Small intestine (tissue), 7 donors: ENCODE results near the gene SPATA13. TPM values are rescaled to one million over a fixed set of nuclear protein-coding genes. Genes with fewer than 3 reads are reported as not detected.

Experiments
- DNase-seq, 2 donors: peaks; one replicate each; pipeline versions ENCODE4 v3.0.0 to v3.0.0-alpha.2; 2013
- FAIRE-seq: peaks from 2 replicates; lab custom pipeline; 2012; peaks lifted over from hg19 to GRCh38; lab: Jason Lieb, UNC
- H3K27ac ChIP-seq, 3 donors: one replicate each; pipeline ENCODE4 v1.5.1; 2013; ENCODE audit warnings: low read length in 2 of 3, mild to moderate bottlenecking in 2 of 3, control low read depth in 1 of 3, inconsistent platforms in 1 of 3, low read depth in 1 of 3, moderate library complexity in 1 of 3
- H3K27me3 ChIP-seq, 3 donors: one replicate each; pipeline ENCODE4 v1.6.1; 2013; ENCODE audit warnings: low read length in 3 of 3, inconsistent platforms in 1 of 3; ENCODE audit not compliant: control insufficient read depth in 3 of 3, insufficient read depth in 3 of 3
- H3K36me3 ChIP-seq, 3 donors: one replicate each; pipeline ENCODE4 v1.6.1; 2013; ENCODE audit warnings: low read length in 3 of 3, inconsistent platforms in 1 of 3, low read depth in 1 of 3, mild to moderate bottlenecking in 1 of 3, moderate library complexity in 1 of 3; ENCODE audit not compliant: control insufficient read depth in 3 of 3, insufficient read depth in 2 of 3
- H3K4me1 ChIP-seq, 3 donors: one replicate each; pipeline ENCODE4 v1.6.1; 2013; ENCODE audit warnings: low read length in 2 of 3, inconsistent platforms in 1 of 3, low read depth in 1 of 3, mild to moderate bottlenecking in 1 of 3, moderate library complexity in 1 of 3; ENCODE audit not compliant: control insufficient read depth in 3 of 3, insufficient read depth in 2 of 3
- H3K4me3 ChIP-seq, 3 donors: one replicate each; pipeline ENCODE4 v1.5.1; 2013; ENCODE audit warnings: low read length in 3 of 3, control low read depth in 1 of 3, inconsistent platforms in 1 of 3, low read depth in 1 of 3, mild to moderate bottlenecking in 1 of 3, moderate library complexity in 1 of 3
- H3K9me3 ChIP-seq, 2 donors: one replicate each; pipeline ENCODE4 v1.6.1; 2013; ENCODE audit warnings: low read depth in 1 of 2, low read length in 1 of 2; ENCODE audit not compliant: control insufficient read depth in 2 of 2, insufficient read depth in 1 of 2
- WGBS, 3 donors: extraction: QIAGEN DNeasy Blood & Tissue Kit; methylation state at CpG; one replicate each; pipeline ENCODE4 v1.1.7; 2013; 5-methylcytosine and 5-hydroxymethylcytosine counted together
- polyA plus RNA-seq, 4 donors: library from polyadenylated mRNA; stranded (reverse) in 3 of 4; unstranded in 1 of 4; fragments of 200-250 nt in 3 of 4; fragments of 120-200 nt in 1 of 4; gene quantifications; one replicate each; pipeline versions ENCODE4 v1.2.1 to v1.2.3, GENCODE V29; 2013
- donor health status: healthy with polysubstance abuse.
- donor health status: control.
- donor health status: control.
- donor health status: Bipolar disorder and iron deficiency.
- donor health status: healthy.

The SPATA13 gene
- polyA plus RNA-seq, 4 donors, result 10.0 to 57.0 (median 15.0) TPM

DNA sequence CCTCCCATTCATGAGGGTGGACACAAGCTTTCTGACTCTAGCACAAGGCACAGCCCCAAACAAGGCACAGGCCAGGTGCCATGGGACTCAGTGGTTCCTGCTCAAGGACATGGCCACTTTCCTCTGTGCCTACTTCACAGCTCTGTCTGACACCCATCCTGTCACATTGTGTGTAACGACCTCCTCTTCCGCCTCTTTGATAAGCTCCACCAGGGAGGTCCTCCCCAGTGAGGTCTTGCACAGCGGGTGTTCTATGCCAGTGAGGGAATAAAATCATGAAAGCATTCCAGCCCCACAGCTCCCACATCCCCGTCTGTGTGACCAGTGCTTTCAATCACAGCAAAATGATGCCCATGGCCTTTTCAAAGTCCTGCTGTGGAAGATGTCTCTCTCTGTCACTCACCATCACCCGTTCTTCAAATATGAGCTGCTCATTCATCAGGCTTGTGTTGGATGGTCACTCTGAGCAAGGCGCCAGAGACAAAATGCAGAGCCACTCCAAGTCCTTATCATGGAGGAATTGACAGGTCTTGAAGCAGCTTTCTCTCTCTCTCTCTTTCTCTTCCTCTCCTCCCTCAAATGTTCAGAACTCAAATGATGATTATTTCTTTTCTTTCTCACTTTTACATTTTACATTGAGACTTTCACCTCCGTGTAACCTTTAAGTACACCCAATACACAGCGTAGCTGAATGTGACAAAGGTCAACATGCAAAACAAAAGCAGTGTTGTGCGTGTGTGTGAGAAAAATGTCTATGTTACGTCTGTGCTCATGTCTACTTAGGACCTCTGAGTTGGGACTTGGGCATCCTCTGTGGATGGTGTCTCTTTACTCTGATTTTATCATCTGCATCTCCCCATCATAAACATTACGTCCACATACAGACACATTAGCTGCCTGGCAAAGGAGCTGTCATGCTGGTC lies 8.0 kb upstream of the SPATA13 start:
- FAIRE-seq, result no peak
- no peaks in the 10 kb centered on the region for H3K27me3 ChIP-seq
- H3K27ac ChIP-seq, result peak overlapping the region in 1 of 3 donors; percentile 62
- no peaks in the 10 kb centered on the region for H3K36me3 ChIP-seq
- DNase-seq, result peak; percentile 58 to 76
- WGBS, 3 donors, result 38 to 68% (median 54%) methylated on average over 11 of the region's 11 CpGs
- H3K4me3 ChIP-seq, result no peak overlapping the region
- no peaks in the 10 kb centered on the region for H3K9me3 ChIP-seq
- peaks cover 17 to 28% (median 26%) of the 10 kb centered on the region in 3 donors for H3K4me1 ChIP-seq

GRCh38 chr13:24153347-24153746 lies 7.2 kb upstream of the SPATA13 start:
- Histone ChIP-seq H3K9me3 (no peaks in the 10 kb centered on the region), H3K27ac (peak overlapping the region in 1 of 3 donors; percentile 62), H3K4me1 (peaks cover 10 to 22% (median 22%) of the 10 kb centered on the region in 3 donors), H3K4me3 (no peak overlapping the region), H3K36me3 (no peaks in the 10 kb centered on the region), H3K27me3 (no peaks in the 10 kb centered on the region)
- WGBS, 3 donors, result 80 to 96% (median 90%) methylated on average over 3 of the region's 3 CpGs
- FAIRE-seq (no peak), DNase-seq (no peak)

DNA sequence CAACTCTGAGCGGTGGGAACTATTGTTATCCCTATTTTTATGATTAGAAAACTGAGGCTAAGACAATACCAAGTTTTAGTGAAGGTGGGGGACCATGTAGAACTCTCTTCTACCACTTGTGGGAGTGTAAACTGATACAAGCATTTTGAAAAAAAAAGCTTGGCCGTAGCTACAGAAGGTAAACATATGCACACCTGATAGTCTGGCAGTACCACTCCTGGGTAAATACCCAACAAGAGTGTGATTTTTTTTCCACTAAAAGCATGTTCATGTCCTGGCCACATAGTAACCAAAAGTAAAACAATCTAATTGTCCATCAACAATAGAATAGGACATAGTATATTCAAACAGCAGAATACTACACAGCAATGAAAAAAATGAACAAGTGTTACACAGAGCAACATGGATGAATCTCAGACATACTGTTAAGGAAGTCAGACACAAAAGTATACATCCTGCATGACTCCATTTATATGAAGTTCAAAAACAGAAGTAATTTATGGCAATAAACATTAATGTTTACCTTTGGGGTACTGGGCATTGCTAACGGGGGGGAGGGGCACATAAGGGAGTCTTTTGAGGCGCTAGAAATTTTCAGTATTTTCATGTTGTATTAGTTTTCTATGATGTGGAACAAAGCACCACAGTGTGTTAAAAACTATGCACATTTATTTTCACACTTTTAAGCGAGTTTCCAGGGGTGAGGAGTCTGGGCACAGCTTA lies 6.4 kb upstream of the SPATA13 start:
- no peaks in the 10 kb centered on the region for H3K27me3 ChIP-seq
- FAIRE-seq, result no peak

DNA sequence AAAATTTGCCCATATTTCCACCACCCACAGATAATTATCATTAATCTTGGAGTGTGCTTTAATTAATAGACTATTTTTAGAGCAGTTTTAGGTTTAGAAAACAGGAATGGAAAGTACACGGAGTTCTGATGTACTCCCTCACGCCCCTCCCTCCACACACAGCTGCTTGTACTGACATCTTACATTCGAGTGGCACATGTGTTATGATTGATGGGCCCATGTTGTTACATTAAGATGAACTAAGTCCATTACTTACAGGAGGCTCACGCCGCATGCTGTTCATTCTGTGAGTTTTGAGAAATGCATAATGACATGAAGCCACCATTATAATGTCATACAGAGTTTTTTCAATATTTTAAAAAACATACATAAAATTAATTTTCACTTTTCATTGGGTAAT lies 1.2 kb upstream of the SPATA13 start:
- H3K36me3 ChIP-seq, result no peaks in the 10 kb centered on the region
- WGBS, 3 donors, result 73% methylated on average over 5 of the region's 5 CpGs

More for the DNA sequence above, 6.4 kb upstream of the SPATA13 start:
- H3K4me3 ChIP-seq, result no peak overlapping the region
- H3K9me3 ChIP-seq, result no peaks in the 10 kb centered on the region
- H3K36me3 ChIP-seq, result no peaks in the 10 kb centered on the region
- peak overlapping the region in 1 of 3 donors; percentile 65 for H3K27ac ChIP-seq
- WGBS, 3 donors, result 37 to 83% (median 51%) methylated on average over 5 of the region's 5 CpGs
- DNase-seq, result peak; percentile 61 to 62
- peaks cover 7 to 21% (median 19%) of the 10 kb centered on the region in 3 donors for H3K4me1 ChIP-seq

GRCh38 chr13:24161010-24161775 lies 673 bp downstream of the SPATA13 start:
- DNase-seq (peak in 1 of 2 donors; percentile 45), FAIRE-seq (no peak)
- Histone ChIP-seq H3K4me1 (peaks cover 0 to 10% (median 5%) of the 10 kb centered on the region in 3 donors), H3K9me3 (no peaks in the 10 kb centered on the region), H3K27ac (peak overlapping the region; percentile 72 to 88 (median 84)), H3K36me3 (peaks cover 0 to 12% (median 2%) of the 10 kb centered on the region in 3 donors), H3K4me3 (peak overlapping the region; percentile 55 to 92 (median 90)), H3K27me3 (no peaks in the 10 kb centered on the region)
- 1% methylated on average over 40 to 43 of the region's 43 CpGs for WGBS, 3 donors

More for the DNA sequence above, 1.2 kb upstream of the SPATA13 start:
- DNase-seq (no peak), FAIRE-seq (no peak)
- H3K27me3 ChIP-seq, result no peaks in the 10 kb centered on the region
- no peak overlapping the region for H3K27ac ChIP-seq
- no peaks in the 10 kb centered on the region for H3K9me3 ChIP-seq
- no peak overlapping the region for H3K4me3 ChIP-seq
- H3K4me1 ChIP-seq, result peaks cover 0 to 10% (median 5%) of the 10 kb centered on the region in 3 donors

DNA sequence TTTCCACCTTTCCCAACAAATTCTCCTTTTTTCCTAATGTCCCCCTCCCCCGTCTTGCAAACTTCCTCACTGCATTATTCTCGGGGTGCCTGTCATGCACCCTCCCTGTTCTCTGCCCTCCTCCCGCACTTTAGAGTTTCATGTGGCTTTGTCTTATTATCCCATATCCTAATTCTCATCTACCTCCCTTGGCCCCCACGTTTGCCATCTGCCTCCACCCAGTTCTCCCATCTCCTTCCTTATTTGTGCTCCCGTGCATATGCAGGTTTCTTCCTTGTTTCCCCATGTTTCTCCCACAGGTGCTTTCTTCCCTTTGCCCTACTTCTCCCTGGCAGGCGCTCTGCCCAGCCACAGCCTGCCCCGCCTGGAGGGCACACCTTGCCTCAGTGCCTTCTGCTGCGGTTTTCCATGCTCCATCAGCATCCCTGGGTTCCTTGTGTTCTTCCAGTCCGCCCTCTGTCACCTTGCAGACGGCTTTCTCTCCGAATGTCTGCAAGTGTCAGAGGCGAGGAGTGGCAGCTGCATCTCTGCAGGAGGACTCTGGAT lies 1.5 kb downstream of the SPATA13 start:
- Histone ChIP-seq H3K27me3 (no peaks in the 10 kb centered on the region), H3K27ac (peak overlapping the region in 2 of 3 donors; percentile 17 to 72), H3K4me3 (peak overlapping the region in 2 of 3 donors; percentile 90 to 92), H3K9me3 (no peaks in the 10 kb centered on the region), H3K36me3 (peaks cover 0 to 15% (median 3%) of the 10 kb centered on the region in 3 donors), H3K4me1 (peaks cover 0 to 10% (median 5%) of the 10 kb centered on the region in 3 donors)
- DNase-seq (peak in 1 of 2 donors; percentile 81), FAIRE-seq (no peak)
- 14 to 53% (median 36%) methylated on average over 12 of the region's 12 CpGs for WGBS, 3 donors

GRCh38 chr13:24162604-24163003 lies 2.1 kb downstream of the SPATA13 start:
- Histone ChIP-seq H3K9me3 (no peaks in the 10 kb centered on the region), H3K4me3 (peak overlapping the region in 1 of 3 donors; percentile 92), H3K4me1 (peaks cover 0 to 10% (median 5%) of the 10 kb centered on the region in 3 donors), H3K36me3 (peaks cover 0 to 19% (median 7%) of the 10 kb centered on the region in 3 donors), H3K27ac (no peak overlapping the region), H3K27me3 (no peaks in the 10 kb centered on the region)
- DNase-seq, result no peak
- WGBS, 3 donors, result 41 to 68% (median 52%) methylated on average over 3 of the region's 3 CpGs
- FAIRE-seq, result no peak
